GM21360 (cell line): ENCODE data around the gene RAB5B.
"Not testable (repeated sequence)": the region's sequence is repeated elsewhere in the genome, so short reads cannot be mapped to it uniquely, and the experiment has no call there.

Experiments used
- ATAC-seq: cut with Tn5 transposase; IDR thresholded peaks from one replicate; pipeline ENCODE4 v1.9.1; 2021; ENCODE audit warnings: mild to moderate bottlenecking, moderate library complexity; ENCODE audit not compliant: unreplicated experiment

RAB5B gene

DNA sequence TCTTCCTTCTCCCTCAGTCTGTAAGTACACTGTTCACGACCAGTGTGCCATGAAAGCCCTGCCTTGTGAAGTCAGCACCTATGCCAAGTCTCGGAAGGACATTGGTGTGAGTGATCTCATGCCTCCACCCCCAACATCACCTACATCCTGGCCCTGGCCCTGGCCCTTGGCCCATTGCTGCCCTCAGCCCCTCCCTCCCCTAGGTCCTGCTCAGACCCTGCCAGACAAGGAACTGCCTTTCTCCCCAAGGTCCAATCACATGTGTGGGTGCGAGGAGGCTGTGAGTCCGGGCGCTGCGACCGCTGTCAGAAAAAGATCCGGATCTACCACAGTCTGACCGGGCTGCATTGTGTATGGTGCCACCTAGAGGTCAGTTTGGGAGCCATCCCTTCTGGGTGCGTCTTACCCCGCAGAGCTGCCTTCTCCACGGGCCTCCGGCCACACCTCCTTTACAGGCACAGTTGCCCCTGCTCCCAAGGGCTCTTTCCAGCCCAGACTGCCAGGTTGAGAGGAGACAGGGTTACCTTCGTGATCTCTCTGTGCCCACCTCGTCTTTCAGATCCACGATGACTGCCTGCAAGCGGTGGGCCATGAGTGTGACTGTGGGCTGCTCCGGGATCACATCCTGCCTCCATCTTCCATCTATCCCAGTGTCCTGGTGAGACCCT is 33.7 kb upstream of the RAB5B start:
- peak; percentile 90 for ATAC-seq

GRCh38 chr12:55942055-55942454 is 31.8 kb upstream of the RAB5B start:
- no peak for ATAC-seq

- ATAC-seq = no peak
These were observed 31.2 kb upstream of the RAB5B start for GRCh38 chr12:55942577-55943136.

- no peak for ATAC-seq
These were observed 27.3 kb upstream of the RAB5B start for GRCh38 chr12:55946553-55946952.

- ATAC-seq = no peak
These were observed 18.5 kb upstream of the RAB5B start for GRCh38 chr12:55955344-55955743.

DNA sequence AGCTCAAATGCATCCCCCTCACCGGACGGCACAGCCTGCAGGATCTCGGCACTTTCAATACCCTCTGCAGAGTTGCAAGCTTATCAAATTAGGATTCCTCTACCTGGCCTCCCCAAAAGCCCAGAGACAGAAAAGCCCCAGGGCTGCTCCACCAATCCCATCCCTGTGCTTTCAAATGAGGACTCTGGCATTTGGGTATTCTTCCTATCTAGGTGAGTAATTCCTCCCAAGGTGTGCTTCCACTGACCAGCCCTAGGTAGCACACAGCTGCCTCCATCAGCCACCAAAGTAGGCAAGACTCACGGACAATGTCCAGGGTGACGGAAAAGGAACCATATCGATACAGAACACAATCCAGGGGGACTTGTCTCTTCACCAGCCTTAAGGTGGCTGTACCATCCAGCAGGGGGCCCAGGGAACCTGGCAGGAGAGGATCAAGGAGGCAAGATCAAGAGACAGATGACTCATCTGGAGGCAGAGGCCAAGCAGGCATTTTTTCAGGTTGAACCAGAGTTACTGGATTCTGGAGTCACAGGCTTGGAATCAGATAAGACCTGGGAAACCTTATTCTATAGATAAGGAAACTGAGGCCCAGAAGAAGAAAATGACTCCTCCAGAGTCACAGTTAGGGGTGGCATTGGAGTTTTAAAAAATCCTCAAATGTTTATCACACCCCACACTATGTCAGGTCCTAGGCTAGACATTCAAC is 17.9 kb upstream of the RAB5B start:
- ATAC-seq = no peak

DNA sequence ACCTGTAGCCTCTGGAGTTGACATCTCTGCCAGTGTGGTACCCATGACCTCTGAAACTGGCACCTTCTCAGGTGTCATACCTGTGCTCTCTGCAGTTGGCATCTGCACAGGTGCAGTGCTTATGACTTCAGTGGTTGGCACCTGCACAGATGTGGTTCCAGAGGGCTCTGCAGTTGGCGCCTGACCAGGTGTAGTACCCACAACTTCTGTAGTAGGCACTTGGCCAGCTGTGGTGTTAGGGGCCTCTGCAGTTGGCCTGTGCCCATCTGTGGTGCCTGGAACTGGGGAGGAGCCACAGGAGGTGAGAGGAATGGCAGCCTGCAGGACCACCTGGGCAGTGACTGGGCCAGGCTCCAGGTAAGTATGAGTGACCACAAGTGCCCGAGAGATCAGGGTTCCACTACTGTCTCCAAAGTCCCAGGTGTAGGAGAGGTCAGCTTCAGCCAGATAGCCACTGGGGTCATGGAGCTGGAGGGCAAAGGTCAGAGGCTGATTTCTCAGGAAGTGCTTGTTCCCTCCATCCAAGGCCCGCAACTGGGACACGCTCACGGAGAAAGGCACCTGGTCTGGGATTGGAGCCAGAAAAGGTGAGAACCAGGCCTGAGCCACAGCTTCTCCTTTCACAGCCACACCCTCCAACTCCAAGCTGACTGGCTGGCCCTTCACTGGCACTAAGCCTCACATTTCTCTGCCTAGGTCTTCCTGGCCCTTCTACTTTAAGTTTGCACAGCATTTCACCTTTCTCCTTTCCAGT is 16.6 kb upstream of the RAB5B start:
- no peak for ATAC-seq

- no peak for ATAC-seq
These were observed 10.1 kb upstream of the RAB5B start for GRCh38 chr12:55963760-55964159.

DNA sequence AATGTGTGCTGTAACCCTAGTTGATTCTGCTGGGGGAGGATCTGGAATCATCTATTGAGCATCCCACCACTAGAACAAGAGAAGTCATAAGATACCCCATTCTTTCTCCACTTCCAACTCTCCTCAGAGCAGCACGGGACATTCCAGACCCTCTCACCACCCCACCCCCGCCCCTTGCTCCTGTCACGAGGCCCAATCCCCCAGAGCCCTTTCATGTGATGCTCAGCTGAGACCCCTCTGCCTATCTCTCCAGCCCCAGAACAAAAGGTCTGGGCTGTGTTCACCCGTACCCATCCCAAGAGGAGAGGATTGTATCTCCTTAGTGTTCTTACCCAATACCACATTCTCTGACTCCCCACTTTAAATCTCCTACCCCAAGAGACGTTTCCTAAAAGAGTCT is 8.6 kb upstream of the RAB5B start:
- no peak for ATAC-seq

- no peak for ATAC-seq
These were observed 7.9 kb upstream of the RAB5B start, which contains the start of gene PMEL for GRCh38 chr12:55965941-55966407. PMEL (minus strand) TSS chr12:55966042; CDS start chr12:55966011, 31 bp downstream.

- peak; percentile 83 for ATAC-seq
These were observed 7.2 kb upstream of the RAB5B start, which contains the start of gene CDK2 for GRCh38 chr12:55966408-55967281. CDK2 (plus strand) TSS chr12:55966830; CDS start chr12:55967009, 179 bp downstream.

GRCh38 chr12:55969356-55969755 is 4.5 kb upstream of the RAB5B start:
- no peak for ATAC-seq

GRCh38 chr12:55970775-55971174 is 3.1 kb upstream of the RAB5B start:
- ATAC-seq = no peak

- no peak for ATAC-seq
These were observed 1.8 kb upstream of the RAB5B start for GRCh38 chr12:55972042-55972441.

DNA sequence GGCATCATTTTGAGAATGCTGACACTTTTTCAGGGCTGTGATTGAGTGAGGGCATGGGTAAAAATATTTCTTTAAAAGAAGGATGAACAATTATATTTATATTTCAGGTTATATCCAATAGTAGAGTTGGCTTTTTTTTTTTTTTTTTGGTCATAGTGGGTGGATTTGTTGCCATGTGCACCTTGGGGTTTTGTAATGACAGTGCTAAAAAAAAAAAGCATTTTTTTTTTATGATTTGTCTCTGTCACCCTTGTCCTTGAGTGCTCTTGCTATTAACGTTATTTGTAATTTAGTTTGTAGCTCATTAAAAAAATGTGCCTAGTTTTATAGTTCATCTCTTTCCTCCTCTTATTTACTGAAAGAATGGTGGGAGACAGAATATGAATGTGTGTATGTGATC is 1.4 kb upstream of the RAB5B start:
- no peak for ATAC-seq

DNA sequence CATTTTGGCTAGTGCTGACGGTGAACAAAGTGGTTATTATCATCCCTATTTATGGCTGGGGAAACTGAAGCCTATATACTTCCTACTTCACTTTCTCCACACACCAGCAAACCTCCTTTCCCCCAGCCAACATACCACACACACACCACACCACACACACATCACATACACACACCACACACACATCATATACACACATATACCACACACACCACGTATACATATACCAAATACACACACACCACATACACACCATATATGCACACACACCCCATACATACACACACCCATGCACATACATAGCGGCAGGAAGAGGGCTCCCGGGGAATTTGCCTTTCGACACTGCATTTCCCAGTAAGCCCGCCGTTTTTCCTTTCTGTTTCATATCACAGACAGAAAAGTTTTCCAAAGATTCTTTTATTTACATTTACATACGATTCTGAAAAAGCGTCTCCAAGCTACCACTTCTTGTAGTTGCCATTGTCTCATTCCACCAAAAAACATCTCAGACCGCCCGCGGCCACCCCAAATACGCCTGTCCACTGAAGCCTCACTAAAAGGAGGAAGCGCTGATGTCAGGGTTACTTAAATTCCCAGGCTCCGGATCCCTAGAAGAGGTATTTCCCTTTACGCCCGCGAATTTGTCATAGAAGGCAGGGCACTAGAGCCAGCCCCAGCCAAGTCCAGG is 823 bp upstream of the RAB5B start:
- no peak for ATAC-seq

GRCh38 chr12:55974308-55974730 is 441 bp downstream of the RAB5B start:
- ATAC-seq = peak; percentile 11

DNA sequence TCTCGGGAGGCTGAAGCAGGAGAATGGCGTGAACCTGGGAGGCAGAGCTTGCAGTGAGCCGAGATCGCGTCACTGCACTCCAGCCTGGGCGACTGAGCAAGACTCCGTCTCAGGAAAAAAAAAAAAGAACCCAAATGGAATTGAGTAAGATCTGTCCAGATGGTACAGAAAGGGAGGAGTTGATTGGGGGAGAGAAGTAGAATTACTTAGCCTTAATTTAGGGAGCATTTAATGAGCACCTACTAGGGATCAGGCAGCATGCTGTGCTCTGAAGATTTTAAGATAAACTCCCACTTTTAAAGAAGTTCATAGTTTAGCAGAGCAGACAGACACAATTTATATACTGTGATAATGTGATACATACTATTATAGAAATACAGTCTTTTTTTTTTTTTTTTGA is 4.5 kb downstream of the RAB5B start:
- ATAC-seq = no peak

GRCh38 chr12:55979069-55979468 is 5.2 kb downstream of the RAB5B start:
- no peak for ATAC-seq

DNA sequence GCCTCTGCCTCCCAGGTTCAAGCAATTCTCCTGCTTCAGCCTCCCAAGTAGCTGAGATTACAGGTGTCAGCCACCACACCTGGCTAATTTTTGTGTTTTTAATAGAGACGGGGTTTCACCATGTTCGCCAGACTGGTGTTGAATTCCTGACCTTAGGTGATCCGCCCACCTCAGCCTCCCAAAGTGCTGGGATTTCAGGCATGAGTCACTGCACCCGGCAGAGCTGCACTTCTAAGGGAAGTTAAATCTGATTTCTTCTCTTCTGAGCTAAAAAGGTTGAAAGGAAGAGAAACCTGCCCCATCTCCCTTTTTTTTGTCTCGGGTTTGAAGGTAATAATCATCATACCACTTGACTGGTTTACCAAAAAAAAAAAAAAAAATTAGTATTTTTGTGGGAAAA is 8.0 kb downstream of the RAB5B start:
- not testable (repeated sequence) for ATAC-seq
